Activated CD4-positive, alpha-beta T cell treated with anti-CD3 and anti-CD28 coated beads, Interleukin-2, amount 50 U/mL, for 1 hour (primary cell): Measurements from ENCODE around the gene BEST1.

ENCODE experiments used
- DNase-seq: peaks from one replicate; pipeline ENCODE4 v3.0.0-alpha.2; 2020

Gene BEST1

GRCh38 chr11:61950035-61950547 is at the start of gene BEST1:
TSS of gene BEST1 (plus strand) at chr11:61950351. CDS start at chr11:61951807, 1,456 bp downstream.
- no peak for DNase-seq

DNA sequence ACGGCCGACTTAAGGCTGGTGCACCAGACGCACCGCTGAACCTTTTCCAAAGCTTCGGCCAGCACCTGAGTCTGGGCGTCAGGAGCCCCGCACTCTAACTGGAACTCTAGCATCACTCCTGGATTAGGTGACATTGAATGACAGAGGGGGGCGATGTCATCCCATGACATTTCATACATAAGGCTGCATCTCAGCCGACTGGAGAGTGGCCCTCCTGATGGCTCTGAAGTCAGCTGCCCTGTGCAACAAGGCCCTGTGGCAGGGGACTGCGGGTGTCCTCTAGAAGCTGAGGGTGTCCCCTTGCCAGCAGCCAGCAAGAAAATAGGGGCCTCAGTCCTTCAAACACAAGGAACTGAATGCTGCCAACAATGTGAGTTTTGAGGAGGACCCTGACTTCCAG is 48.8 kb upstream of the BEST1 start:
- DNase-seq, result no peak

- no peak for DNase-seq
Measured at GRCh38 chr11:61902313-61902712, 47.8 kb upstream of the BEST1 start.

- DNase-seq, result no peak
Measured at GRCh38 chr11:61903845-61904244, 46.3 kb upstream of the BEST1 start.

DNA sequence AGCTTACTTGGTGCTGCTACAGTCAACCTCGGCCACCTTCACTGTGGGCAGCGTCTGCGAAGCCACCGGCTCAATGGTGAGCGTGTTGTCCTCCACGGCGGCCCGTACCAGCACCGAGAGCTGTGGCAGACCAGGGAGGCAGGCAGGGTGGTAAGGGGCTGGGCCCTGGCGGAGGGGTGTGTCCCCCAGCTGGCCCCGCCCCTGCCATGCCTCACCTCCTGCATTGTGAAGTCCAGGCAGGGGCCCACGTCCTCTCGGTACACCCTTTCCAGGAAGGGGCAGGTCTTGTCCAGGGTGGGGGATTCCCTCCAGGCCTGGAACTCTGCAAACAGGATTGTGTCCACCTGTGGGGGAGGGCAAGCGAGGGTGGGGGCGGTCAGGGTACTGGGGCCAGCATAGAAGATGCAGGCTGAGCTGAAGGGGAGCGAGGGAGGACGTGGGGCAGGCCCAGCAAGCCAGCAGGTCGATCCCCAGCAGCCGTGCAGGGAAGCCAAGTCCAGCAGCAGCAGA is 45.6 kb upstream of the BEST1 start:
- no peak for DNase-seq

DNA sequence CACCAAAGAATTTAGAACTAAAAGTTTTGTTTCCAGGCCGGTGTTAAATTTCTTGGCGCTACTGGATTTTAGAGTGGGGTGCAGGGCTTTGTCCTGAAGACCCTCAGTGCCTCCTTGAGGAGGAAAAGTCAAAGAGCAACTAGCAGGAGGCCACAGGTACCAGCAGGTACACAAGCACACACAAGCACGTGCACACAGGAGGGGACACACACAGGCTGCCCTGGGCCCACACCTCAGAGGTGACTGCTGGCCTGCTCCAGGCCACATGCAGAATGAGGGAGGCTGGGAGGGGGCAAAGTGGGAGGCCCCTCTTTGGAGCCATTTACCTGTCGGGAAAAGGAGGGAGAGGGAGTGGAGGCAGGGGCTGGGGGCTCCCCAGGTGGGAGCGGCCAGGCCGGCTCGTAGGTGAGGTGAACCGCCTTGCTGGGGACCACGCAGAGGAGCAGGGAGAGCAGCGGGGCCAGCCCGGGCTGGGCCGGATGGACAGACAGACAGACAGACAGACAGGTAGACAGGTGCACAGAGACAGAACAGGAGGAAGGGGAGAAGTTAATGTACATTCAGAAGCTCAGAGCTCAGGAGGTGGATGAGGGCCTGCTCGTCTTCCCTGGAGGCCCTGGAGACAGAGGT is 45.0 kb upstream of the BEST1 start:
- DNase-seq, result no peak

DNA sequence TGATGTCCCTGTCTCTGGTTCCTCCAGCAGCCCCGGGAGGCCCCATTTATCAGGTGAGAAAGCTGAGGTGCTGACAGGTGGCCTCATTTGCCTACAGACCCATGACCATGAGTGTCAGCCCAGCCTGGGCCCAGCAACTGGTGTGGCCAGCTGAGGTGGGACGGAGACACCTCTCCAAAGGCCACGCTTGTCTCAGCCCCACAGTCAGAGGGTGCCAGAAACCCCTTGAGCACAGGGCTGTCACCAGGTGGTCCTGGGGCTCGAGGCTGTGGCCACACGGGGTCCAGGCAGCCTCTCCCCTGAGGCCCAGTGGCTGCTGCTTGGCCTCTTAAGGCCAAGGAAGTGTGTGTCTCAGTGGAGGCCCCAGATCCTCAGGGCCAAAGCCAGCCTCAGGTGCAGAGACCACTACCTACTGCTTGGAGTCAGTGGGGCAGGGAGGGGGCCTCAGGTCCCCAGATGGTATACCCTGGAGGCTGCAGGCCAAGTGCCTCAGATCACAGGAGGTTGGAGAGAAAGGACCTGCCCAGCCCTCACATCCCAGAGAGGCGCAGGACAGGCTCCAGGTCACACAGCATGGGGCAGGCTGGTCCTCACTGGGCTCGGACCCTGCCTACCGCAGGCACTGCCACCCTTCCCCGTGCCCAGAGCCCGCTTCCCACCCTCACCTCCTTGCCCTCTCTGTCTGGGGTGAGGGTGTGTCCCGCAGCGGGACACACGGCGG is 44.2 kb upstream of the BEST1 start:
- no peak for DNase-seq

DNA sequence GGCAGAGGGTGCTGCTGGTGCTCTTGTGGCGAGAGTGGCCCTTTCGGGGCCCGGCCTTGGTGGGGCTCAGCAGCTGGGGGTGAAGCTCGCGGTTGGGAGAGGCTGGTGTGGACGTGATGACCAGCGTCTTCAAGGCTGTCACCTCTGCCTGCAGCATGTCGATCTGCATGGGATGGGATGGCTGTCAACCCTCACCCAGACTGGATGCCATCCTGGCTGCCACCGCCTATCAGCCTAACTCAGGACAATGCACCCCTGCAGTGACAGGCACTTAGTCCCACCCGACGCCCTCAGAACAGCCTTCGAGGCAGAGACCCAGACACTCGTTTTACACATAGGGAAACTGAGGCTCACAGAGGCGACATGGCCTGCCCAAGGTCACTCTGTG is 43.6 kb upstream of the BEST1 start:
- DNase-seq, result no peak

DNA sequence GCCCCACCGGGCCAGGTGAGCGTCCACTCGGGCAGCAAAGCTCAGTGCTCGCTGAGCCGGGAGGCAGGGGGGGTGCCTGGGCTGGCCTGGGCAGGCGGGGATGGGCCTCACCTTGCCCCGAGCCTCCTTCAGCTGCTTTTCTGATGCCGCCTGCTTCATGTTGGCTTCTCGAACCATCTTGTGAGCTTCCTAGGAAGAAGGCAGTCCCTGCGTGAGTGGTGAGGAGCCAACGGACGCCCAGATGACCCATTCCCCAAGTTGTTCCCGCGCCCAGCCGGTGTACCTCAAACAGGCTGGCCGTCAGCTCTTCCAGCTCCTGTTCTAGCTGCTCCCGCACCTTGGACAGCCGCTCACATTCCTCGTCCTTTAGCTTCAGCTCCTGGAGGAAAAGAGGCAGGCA is 42.9 kb upstream of the BEST1 start:
- no peak for DNase-seq

GRCh38 chr11:61907871-61908729 is 42.1 kb upstream of the BEST1 start:
- DNase-seq, result no peak

DNA sequence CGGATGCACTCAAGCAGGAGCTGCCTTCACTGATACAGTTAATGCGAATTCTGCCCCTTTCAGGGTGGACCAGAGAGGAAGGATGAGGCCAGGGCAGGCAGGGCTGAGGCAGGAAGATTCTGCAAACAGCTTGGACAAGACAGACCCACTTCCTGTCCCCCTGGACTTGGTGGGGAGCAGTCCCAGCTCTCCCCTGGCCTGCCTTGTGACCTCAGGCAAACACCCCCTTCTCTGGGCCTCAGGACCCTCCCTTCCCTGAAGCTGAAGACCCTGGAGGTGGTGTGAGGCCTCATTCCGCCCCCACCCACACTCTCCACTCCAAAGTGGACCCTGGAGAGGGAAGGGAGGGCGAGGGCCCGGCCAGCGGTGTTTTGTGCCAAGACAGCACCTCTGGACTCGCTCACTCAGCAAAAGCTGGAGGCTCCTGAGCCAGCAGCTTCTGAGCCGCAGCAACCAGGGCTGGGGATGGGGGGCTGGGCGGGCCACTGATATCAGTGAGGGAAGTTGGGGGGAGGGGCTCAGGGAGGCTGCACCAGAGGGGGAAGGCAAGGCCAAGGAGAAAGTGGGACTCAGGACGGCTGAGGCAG is 41.3 kb upstream of the BEST1 start:
- no peak for DNase-seq

DNA sequence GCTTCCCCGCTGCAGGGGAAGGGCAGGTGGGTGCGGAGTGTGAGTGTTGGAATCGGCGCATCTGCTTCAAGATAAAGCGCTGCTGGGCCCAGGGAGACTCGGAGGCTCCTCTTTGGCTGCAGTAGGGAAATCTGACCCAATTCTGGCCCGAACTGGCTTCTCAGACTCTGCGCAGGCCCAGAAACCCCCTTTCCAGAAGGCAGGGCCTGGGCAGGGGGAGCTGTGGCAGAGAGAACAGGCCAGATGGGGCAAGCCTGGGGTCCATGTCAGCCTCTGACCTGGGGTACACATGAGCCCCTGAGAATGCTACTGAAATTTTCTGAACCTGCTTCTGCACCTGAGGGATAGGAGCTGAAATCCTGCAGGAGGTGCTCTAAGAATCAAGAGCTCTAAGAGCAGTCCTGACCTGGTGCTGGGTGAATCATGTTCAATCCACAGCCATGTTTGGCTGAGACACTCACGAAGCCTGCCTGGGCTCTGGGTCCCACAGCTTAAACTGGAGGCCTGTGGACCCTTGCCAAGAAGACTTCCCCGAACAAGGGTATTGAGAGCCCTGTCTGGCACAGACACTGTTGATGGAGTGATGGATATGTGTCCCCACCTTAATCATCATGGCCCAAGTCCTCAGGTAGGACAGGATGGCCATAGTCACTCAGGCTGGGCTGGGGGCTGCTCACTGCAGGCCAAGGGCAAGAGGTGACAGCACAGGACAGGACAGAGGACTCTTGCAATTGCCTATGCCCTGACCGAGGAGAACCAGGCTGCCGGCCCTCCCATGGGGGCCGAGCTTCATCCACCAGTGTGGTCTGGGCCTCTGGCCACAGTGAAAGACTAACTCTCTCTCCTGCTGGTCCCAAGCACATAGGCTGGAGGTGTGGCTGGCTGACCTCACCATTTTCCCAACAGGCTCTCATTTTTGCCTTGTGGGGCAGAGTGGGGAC is 39.7 kb upstream of the BEST1 start:
- DNase-seq, result no peak

DNA sequence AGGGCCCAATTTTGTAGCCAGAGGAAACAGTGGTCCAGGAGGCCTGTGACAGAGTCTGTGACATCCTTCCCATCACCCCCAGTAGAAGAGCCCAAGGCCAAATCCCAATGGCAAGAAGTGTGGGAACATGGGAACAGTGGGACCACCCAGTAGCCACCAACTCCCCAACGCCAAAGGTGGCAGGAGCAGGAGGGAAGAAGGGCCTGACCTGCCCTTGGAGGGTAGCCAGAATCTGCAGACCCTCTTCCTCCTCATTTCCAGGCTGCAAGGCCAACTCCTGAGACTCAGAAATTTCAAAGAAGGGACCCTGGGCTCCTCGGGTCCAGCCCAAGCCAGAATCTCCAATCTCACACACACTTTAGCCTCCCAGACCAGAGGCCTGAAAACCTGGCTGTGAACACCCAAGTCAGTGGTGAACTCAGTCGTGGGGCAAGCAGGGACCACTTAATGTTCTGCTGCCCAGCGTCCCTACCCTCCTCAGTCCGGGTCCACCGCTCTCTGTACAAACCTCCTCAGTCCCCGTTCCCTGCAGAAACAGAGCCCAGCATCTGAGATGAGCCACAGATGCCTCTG is 38.9 kb upstream of the BEST1 start:
- no peak for DNase-seq

GRCh38 chr11:61911701-61912529 is 38.2 kb upstream of the BEST1 start:
- no peak for DNase-seq

- DNase-seq, result no peak
Measured at GRCh38 chr11:61912530-61912898, 37.6 kb upstream of the BEST1 start.

DNA sequence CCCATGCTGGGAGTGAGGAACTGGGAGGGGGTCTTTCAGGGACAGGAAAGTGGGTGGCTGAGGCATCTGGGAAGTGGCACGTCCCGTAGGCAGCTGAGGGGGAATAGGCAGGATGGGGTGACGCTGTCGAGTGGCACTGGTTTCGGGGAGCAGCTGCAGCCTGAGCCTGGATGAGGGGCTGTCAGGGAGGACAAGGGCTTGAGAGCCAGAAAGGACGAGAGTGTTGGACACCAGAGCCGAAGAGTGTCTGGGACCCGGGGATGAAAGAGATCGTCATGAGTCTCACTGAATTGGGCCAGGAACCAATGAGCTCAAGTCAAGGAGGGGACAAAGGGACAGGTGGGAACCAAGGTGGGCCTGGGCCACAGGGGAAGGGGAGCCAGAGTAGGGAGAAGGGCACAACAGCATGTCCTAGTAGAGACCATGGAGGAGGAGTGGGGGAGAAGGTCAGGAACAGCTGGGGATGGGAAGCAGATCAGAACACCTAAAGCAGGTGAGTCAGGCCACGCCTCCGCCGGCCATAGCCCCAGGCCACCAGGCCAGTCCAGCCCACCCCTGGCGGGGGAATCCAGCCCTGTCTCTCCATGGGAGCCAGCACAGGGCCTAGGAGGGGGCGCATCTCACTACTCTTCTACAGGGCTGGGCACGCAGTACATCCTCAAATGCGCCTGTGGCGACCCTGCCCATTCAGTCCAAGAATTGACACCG is 37.0 kb upstream of the BEST1 start:
- DNase-seq, result no peak

- DNase-seq, result no peak
Measured at GRCh38 chr11:61913699-61914395, 36.3 kb upstream of the BEST1 start.

- no peak for DNase-seq
Measured at GRCh38 chr11:61914471-61915171, 35.5 kb upstream of the BEST1 start.
